ENCODE measurements around the gene RIPPLY3.

- TF ChIP-seq CTCF (conservative IDR thresholded peaks at IDR 0.05; ENCODE audit: low read length) (no peak), EZH2phosphoT487 (IDR thresholded peaks at IDR 0.05; ENCODE audit: borderline replicate concordance) (no peak)
Observed at GRCh38 chr21:37005548-37006485, 685 bp upstream of the RIPPLY3 start.

Data from Loucy (cell line).